Esophagus muscularis mucosa (tissue), 4 donors: ENCODE data around the gene TM7SF2. TPM values are rescaled to one million over a fixed set of nuclear protein-coding genes. Genes with fewer than 3 reads are reported as not detected.
A peak's percentile ranks its signal among the peaks of the same experiment; 100 is the strongest.

ENCODE experiments used
- DNase-seq: peaks from one replicate; pipeline ENCODE4 v3.0.0-alpha.2; 2017; ENCODE audit errors: extremely low spot score
- H3K27ac ChIP-seq, 4 donors: fragments of 200-600 bp; sonication (generic); replicated peaks in 1 of 4; 1 replicate in 3 of 4; 2 replicates in 1 of 4; pipeline ENCODE4 v1.5.1; 2016 to 2019; ENCODE audit warnings: mild to moderate bottlenecking in 1 of 4
- H3K27me3 ChIP-seq, 4 donors: fragments of 200-600 bp; sonication (generic); one replicate each; pipeline versions ENCODE4 v1.5.1 to v1.6.0; 2016 to 2019
- H3K36me3 ChIP-seq, 4 donors: fragments of 200-600 bp; sonication (generic); one replicate each; pipeline ENCODE4 v1.5.1; 2016 to 2019
- H3K4me1 ChIP-seq, 4 donors: fragments of 200-600 bp; sonication (generic); one replicate each; pipeline ENCODE4 v1.5.1; 2016 to 2019
- H3K4me3 ChIP-seq, 4 donors: fragments of 200-600 bp; sonication (generic); 1 replicate in 2 of 4; 2 replicates in 2 of 4; pipeline ENCODE4 v1.5.1; 2016 to 2019; ENCODE audit warnings: mild to moderate bottlenecking in 4 of 4, moderate library complexity in 1 of 4
- H3K9me3 ChIP-seq, 4 donors: fragments of 200-600 bp; sonication (generic); 1 replicate in 3 of 4; 2 replicates in 1 of 4; pipeline ENCODE4 v1.5.1; 2016 to 2019
- EP300 ChIP-seq: sonication (generic); formaldehyde crosslinking; IDR thresholded peaks from one replicate; pipeline ENCODE4 v1.6.1; 2017; ENCODE audit warnings: antibody characterized with exemption
- POLR2A ChIP-seq: fragments of 450-650 bp; IDR thresholded peaks from one replicate; pipeline ENCODE4 v1.6.1; 2017; ENCODE audit warnings: antibody characterized with exemption, moderate library complexity, mild to moderate bottlenecking, low read depth
- POLR2AphosphoS5 ChIP-seq, 2 donors: sonication (generic); formaldehyde crosslinking; IDR thresholded peaks; one replicate each; pipeline ENCODE4 v1.6.1; 2017; ENCODE audit warnings: antibody characterized with exemption in 2 of 2
- WGBS: methylation state at CpG from one replicate; pipeline ENCODE4 v1.1.5; 2018; 5-methylcytosine and 5-hydroxymethylcytosine counted together
- intact Hi-C: fragments of 100-400 bp; cut with DNase I; formaldehyde crosslinking; loops from one replicate; pipeline ENCODE4 v1.15.1; 2023
- total RNA-seq, 4 donors: library from RNA; depleted of rRNA; stranded (reverse); fragments of >200 nt; gene quantifications; one replicate each; pipeline versions ENCODE4 v1.1.0 to v1.2.1, GENCODE V29; 2016
- TF ChIP-seq, protein P1 (sequence below), 3 experiments: fragments of 200-600 bp in 2 of 3; fragments of 450-650 bp in 1 of 3; sonication (generic) in 2 of 3; IDR thresholded peaks; one replicate each; pipeline ENCODE4 v1.5.1; 2017 to 2019; ENCODE audit warnings: antibody characterized with exemption in 3 of 3, mild to moderate bottlenecking in 2 of 3, moderate library complexity in 1 of 3

The TM7SF2 gene
- total RNA-seq, 4 donors from 2014 or later: 8.8 to 17.2 (median 12.1) TPM

DNA sequence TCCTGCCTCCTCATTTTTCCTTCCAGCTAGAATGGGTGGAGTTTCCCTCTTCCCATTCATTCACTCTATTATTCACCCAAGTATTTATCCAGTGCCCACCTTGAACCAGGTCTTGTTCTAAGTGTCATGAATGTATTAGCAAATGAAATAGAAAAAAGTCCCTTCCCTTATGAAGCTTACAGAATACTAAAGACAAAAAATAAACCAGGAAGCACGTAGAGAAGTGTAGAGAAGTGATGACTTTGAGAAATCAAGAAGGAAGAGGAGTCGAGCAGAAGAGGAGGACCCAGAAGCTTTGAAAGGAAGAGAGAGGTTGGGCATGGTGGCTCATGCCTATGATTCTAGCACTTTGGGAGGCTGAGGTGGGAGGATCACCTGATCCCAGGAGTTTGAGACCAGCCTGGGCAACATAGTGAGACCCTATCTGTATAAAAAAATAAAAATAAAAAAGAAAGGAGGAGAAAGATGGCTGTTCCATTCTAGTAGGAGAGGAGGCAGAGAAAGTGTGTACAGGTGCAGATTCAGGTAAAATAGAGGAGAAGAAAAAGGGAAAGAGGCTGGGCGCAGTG is 39.7 kb downstream of the TM7SF2 start:
- H3K27me3 ChIP-seq: no peaks in the 10 kb centered on the region
- no peak for TF ChIP-seq POLR2A
- no peak overlapping the region for H3K4me3 ChIP-seq
- H3K27ac ChIP-seq: peak overlapping the region in 3 of 4 donors; percentile 36 to 54 (median 47)
- no peak for DNase-seq
- H3K9me3 ChIP-seq: no peaks in the 10 kb centered on the region
- H3K4me1 ChIP-seq: peaks cover 4 to 13% (median 10%) of the 10 kb centered on the region in 4 donors
- intact Hi-C loops: no loop called here
- H3K36me3 ChIP-seq: no peaks in the 10 kb centered on the region
- 64% methylated on average over 3 of the region's 3 CpGs for WGBS

DNA sequence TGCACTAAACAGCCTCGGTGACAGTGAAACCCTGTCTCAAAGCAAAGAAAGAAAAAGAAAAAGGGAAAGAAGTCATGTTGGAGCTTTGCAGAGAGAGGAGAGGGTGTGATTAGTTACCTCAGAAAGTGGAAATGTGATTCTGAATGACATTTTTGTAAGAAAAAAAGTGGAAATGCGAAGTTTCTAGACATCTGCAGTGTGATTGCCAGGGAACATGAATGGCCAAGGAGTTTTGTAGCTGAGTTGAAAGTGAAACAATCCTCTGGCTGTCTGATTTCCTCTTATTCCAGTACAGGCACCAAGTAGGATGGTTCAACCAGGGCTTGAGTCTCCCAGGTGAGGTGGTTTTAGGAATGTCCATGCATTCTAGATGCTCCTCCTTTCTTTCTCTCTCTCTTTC is 40.5 kb downstream of the TM7SF2 start:
- Histone ChIP-seq H3K4me1 (peaks cover 4 to 13% (median 10%) of the 10 kb centered on the region in 4 donors), H3K27ac (no peak overlapping the region), H3K9me3 (no peaks in the 10 kb centered on the region), H3K4me3 (no peak overlapping the region), H3K36me3 (no peaks in the 10 kb centered on the region), H3K27me3 (no peaks in the 10 kb centered on the region)
- WGBS: 64% methylated on average over 2 of the region's 2 CpGs
- intact Hi-C loops: no loop called here
- TF ChIP-seq POLR2AphosphoS5 (IDR thresholded peaks at IDR 0.05): no peak
- TF ChIP-seq, protein P1, sequence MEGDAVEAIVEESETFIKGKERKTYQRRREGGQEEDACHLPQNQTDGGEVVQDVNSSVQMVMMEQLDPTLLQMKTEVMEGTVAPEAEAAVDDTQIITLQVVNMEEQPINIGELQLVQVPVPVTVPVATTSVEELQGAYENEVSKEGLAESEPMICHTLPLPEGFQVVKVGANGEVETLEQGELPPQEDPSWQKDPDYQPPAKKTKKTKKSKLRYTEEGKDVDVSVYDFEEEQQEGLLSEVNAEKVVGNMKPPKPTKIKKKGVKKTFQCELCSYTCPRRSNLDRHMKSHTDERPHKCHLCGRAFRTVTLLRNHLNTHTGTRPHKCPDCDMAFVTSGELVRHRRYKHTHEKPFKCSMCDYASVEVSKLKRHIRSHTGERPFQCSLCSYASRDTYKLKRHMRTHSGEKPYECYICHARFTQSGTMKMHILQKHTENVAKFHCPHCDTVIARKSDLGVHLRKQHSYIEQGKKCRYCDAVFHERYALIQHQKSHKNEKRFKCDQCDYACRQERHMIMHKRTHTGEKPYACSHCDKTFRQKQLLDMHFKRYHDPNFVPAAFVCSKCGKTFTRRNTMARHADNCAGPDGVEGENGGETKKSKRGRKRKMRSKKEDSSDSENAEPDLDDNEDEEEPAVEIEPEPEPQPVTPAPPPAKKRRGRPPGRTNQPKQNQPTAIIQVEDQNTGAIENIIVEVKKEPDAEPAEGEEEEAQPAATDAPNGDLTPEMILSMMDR (IDR thresholded peaks at IDR 0.05): no peak
- TF ChIP-seq EP300: no peak
- TF ChIP-seq POLR2A: no peak
- DNase-seq: no peak

DNA sequence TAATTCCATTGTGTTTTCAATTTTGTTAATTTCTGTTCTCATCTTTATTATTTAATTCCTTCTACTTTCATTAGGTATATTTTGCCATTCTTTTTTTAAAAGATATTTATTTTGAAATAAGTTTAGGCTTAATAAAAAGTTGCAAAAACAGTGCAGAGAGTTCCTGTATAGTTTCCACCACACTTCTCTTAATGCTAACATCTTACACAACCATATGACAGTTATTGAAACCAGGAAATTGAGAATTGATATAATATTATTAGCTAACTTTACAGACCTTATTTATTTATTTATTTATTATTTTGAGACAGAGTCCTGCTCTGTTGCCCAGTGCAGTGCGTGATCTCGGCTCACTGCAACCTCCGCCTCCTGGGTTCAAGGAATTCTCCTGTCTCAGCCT is 44.6 kb downstream of the TM7SF2 start:
- intact Hi-C loops: no loop called here
- no peak overlapping the region for H3K4me3 ChIP-seq
- H3K4me1 ChIP-seq: peaks cover 0 to under 1% (median 0%) of the 10 kb centered on the region in 4 donors
- no peak overlapping the region for H3K27ac ChIP-seq
- H3K9me3 ChIP-seq: no peaks in the 10 kb centered on the region
- 94% methylated on average over 3 of the region's 3 CpGs for WGBS
- DNase-seq: no peak
- no peaks in the 10 kb centered on the region for H3K27me3 ChIP-seq
- H3K36me3 ChIP-seq: no peaks in the 10 kb centered on the region
- no peak for TF ChIP-seq POLR2A
- TF ChIP-seq, protein P1 (IDR thresholded peaks at IDR 0.05): no peak
- TF ChIP-seq EP300: no peak
- no peak for TF ChIP-seq POLR2AphosphoS5 (IDR thresholded peaks at IDR 0.05)

DNA sequence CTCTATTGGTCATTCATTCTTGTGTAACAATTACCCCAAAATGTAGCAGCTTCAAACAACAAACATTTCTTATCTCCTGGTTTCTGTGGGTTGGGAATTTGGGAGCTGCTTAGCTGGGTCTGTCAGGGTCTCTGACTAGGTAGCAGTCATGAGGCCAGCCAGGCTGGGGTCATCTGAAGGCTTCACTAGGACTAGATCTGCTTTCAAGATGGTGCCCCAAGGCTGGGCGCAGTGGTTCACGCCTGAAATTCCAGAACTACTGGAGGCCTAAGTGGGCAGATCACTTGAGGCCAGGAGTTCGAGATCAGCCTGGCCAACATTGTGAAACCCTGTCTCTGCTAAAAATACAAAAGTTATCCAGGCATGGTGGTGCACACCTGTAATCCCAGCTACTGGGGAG is 45.3 kb downstream of the TM7SF2 start:
- Histone ChIP-seq H3K36me3 (no peaks in the 10 kb centered on the region), H3K9me3 (no peaks in the 10 kb centered on the region), H3K4me1 (no peaks in the 10 kb centered on the region), H3K27me3 (no peaks in the 10 kb centered on the region), H3K27ac (no peak overlapping the region), H3K4me3 (no peak overlapping the region)
- 90% methylated on average over 3 of the region's 3 CpGs for WGBS
- DNase-seq: no peak
- TF ChIP-seq, protein P1 (IDR thresholded peaks at IDR 0.05): no peak
- TF ChIP-seq POLR2A (no peak), EP300 (no peak), POLR2AphosphoS5 (IDR thresholded peaks at IDR 0.05) (no peak)
- intact Hi-C loops: no loop called here

DNA sequence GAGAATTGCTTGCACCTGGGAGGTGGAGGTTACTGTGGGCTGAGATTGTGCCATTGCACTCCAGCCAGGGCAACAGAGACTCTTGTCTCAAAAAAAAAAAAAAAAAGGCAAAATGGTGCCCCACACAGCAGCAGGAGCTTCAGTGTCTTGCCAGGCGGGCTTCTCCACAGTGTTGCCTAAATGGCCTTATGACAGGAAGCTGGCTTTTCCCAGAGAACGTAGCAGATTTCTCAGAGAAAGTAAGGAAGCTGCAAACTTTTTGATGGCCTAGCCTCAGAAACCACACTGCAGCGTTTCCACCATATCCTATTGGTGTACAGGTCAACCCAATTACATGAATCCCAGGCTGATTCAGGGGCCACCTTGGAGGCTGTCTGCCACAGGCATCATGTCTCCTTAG is 45.7 kb downstream of the TM7SF2 start:
- Histone ChIP-seq H3K9me3 (no peaks in the 10 kb centered on the region), H3K4me1 (no peaks in the 10 kb centered on the region), H3K27me3 (no peaks in the 10 kb centered on the region), H3K36me3 (no peaks in the 10 kb centered on the region), H3K27ac (no peak overlapping the region), H3K4me3 (no peak overlapping the region)
- TF ChIP-seq POLR2AphosphoS5 (IDR thresholded peaks at IDR 0.05) (no peak), EP300 (no peak), POLR2A (no peak)
- TF ChIP-seq, protein P1 (IDR thresholded peaks at IDR 0.05): no peak
- intact Hi-C loops: no loop called here
- WGBS: 72% methylated on average over 3 of the region's 3 CpGs
- DNase-seq: no peak
